Measurements from ENCODE around the gene CPVL.

DNA sequence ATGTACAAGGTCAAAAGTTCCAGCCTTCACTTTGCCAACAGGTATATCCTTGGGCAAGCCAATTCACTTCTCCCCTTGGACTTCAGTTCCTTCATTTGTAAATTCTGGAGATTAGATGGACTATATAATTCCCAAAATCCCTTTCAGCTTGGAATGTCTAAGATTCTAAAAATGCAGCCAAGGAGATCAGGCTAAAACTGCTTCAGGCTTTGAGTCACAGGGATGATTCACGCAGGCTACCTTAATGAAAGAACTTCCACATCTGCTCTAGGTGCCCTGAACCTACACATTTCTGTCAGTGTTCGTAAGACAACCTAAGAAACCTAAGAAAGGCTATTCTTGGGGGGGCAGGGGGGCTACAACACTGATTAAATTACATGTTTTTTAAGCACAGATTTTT, 7.1 kb downstream of the CPVL start:
- TF ChIP-seq, protein P1, sequence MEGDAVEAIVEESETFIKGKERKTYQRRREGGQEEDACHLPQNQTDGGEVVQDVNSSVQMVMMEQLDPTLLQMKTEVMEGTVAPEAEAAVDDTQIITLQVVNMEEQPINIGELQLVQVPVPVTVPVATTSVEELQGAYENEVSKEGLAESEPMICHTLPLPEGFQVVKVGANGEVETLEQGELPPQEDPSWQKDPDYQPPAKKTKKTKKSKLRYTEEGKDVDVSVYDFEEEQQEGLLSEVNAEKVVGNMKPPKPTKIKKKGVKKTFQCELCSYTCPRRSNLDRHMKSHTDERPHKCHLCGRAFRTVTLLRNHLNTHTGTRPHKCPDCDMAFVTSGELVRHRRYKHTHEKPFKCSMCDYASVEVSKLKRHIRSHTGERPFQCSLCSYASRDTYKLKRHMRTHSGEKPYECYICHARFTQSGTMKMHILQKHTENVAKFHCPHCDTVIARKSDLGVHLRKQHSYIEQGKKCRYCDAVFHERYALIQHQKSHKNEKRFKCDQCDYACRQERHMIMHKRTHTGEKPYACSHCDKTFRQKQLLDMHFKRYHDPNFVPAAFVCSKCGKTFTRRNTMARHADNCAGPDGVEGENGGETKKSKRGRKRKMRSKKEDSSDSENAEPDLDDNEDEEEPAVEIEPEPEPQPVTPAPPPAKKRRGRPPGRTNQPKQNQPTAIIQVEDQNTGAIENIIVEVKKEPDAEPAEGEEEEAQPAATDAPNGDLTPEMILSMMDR (IDR thresholded peaks at IDR 0.05): no peak
- TF ChIP-seq EZH2phosphoT487 (IDR thresholded peaks at IDR 0.05): no peak

Data from neural progenitor cell (in vitro differentiated cells).